ENCODE data around the gene PELI2.

PELI2 gene

DNA sequence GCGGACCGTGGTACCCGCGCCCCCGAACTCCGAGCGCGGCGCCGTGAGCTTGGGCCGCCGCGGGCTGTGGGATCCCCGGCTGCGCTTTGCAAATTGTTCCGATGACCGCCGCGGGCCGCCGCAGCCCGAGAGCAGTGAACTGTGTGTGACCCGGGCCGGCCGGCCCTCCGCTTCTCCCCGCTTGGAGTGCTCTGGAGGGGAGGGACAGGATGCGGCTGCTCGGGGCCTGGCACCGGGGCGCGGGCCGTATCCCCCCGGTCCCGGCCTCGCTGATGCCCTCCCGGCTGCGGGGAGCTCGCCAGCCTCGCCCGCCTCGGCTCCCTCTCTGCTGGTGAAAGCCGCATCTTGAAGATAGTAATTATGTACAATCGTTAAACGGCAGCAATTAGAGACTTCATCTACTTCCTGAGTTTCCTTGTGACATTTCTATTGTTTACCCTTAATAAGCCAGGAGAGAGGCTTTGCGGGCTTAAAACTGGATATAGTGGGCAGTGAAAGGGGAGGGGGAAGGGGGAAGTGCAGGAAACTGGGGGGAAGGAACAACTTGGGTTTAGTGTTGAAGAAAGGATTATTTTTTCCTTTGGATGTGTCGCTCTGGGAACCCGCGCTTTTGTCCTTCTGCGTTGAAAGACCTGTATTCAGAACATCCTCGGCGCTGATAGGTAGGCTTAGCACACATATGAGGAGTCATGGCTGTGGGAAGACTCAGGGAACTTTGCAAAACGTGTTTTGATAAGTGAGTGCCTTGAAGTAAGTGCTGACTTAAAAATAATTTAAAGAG is 1.2 kb downstream of the PELI2 start:
- no peak overlapping the region for H3K27ac ChIP-seq
- no peak for TF ChIP-seq ZFX (IDR thresholded peaks at IDR 0.05; ENCODE audit: borderline replicate concordance)

DNA sequence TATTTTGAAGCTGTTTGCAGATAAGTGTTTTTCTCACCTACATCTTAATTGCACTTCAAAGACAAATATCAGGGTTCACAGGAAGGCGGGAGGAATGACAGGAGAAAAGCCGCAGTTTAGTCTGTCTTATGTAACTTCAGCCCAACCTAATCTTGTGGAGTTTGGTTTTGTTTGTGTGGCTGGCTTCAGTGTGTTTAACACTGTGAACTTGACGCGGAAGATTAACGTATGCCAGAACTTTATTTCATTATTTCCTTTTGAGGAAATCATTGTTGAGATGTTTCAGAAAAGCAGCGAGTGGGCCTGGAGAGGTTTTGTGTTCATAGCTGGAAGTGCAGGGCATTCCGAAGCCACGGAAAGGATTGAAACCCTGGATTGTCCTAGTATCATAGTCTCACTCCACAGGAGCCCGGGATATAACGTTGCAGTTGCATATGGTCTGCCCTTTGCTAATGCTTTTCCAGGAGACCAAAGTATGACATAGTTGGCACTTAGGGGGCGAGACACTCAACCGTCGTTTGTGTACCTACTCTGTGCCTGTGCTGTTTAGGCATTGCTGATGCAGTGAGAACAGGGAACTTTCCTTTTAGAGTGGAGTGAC is 2.0 kb downstream of the PELI2 start:
- H3K27ac ChIP-seq, result no peak overlapping the region
- TF ChIP-seq, protein P1, sequence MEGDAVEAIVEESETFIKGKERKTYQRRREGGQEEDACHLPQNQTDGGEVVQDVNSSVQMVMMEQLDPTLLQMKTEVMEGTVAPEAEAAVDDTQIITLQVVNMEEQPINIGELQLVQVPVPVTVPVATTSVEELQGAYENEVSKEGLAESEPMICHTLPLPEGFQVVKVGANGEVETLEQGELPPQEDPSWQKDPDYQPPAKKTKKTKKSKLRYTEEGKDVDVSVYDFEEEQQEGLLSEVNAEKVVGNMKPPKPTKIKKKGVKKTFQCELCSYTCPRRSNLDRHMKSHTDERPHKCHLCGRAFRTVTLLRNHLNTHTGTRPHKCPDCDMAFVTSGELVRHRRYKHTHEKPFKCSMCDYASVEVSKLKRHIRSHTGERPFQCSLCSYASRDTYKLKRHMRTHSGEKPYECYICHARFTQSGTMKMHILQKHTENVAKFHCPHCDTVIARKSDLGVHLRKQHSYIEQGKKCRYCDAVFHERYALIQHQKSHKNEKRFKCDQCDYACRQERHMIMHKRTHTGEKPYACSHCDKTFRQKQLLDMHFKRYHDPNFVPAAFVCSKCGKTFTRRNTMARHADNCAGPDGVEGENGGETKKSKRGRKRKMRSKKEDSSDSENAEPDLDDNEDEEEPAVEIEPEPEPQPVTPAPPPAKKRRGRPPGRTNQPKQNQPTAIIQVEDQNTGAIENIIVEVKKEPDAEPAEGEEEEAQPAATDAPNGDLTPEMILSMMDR (IDR thresholded peaks at IDR 0.05), result no peak
- no peak for TF ChIP-seq ZFX (IDR thresholded peaks at IDR 0.05; ENCODE audit: borderline replicate concordance)

DNA sequence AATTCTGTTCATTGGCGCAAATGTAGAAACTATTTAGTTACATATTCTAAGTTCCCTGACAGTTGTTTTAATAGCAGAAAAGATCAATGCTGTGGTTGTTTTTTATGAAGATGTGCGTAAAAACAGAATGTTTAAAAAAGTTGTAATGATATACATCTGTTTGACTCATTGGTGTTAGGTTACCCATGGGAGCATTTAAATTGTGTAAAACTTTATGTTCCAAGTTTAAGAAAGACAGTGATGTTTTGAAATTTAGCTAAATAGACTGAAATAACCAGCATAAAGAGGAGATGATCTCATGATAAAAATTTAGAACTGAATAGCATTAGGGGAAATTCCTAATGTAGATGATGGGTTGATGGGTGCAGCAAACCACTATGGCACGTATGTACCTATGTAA is 3.6 kb downstream of the PELI2 start:
- H3K27ac ChIP-seq, result no peak overlapping the region
- TF ChIP-seq, protein P1 (IDR thresholded peaks at IDR 0.05), result no peak
- TF ChIP-seq ZFX (IDR thresholded peaks at IDR 0.05; ENCODE audit: borderline replicate concordance), result no peak

DNA sequence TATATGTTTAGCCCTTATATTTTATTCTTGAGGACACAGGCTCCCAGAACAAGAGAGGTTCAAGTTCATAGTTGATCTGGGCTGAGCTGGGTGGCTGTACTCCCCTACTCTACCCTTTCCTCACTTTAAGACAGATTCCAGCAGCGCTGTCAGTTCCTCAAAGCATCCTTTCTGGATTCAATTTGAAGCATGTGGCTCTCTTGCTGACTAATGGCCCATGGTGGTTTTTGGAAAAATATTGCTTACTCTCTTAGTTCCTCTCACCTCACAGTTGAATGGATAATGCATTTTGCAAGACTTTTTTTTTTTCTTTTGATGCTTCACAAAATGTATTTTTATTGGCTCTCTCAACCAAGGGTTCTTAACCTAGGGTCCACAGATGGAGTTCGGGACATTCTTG is 4.1 kb downstream of the PELI2 start:
- TF ChIP-seq ZFX (IDR thresholded peaks at IDR 0.05; ENCODE audit: borderline replicate concordance), result no peak
- TF ChIP-seq, protein P1 (IDR thresholded peaks at IDR 0.05), result no peak
- H3K27ac ChIP-seq, result no peak overlapping the region

DNA sequence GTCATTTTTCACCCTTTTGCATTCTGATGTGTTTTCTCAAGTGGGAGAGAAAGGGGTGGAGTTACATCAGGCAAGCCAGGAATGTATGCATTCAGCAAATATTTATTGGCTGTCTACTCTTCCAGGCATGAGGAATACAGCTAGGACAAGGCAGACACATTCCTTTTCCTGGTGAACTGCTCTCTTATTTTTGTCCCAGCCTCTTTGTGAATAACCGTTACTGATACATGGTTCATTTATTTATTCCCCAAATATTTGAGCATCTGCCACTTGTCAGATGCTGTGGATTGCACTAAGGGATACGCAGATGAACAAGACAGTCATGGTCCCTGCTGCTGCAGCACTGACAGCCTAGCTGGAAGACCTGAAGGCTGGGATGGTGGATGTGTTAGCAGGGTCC is 6.1 kb downstream of the PELI2 start:
- TF ChIP-seq ZFX (IDR thresholded peaks at IDR 0.05; ENCODE audit: borderline replicate concordance), result no peak
- TF ChIP-seq, protein P1 (IDR thresholded peaks at IDR 0.05), result no peak
- no peak overlapping the region for H3K27ac ChIP-seq

DNA sequence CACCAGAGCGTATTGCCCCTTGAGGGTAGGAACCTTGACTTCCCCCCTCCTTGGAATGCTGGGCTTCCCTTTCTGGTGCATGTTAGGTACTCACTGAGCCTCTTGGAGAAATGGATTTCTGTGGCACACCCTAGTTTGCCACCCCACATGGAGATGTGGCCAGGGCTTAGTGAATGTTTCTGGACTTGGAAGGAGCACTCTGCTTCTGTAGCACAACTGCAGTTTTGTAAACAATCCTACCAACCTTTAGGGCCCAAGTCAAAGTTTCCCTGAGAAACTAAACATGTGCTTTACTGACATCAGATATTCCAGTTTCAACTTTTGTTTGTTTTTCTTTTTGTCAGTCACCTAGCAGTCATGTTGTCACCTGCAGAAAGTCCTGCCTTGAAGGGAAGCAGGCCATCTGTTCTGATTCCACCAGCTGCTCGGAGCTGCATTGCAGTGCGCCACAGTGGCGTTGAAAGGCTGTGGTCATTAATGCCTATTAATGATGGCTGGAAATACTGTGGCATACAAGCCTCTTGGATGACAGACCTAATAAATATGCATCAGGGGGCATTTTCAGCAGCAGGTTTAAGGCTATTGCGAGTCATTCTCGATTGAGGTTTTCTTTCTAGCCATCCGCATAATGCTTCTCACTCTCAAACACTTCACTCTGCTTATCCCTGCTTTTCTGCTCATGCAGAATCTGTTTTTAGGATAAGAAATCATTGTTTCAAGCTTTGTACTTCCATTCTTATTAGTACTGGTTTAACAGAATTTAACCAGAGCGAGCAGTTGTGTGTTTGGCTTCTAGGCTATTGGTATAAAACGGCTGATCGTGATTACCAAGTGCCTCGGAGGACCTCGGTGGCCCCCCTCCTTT is 7.8 kb downstream of the PELI2 start:
- no peak overlapping the region for H3K27ac ChIP-seq
- TF ChIP-seq ZFX (IDR thresholded peaks at IDR 0.05; ENCODE audit: borderline replicate concordance), result no peak
- TF ChIP-seq, protein P1 (IDR thresholded peaks at IDR 0.05), result no peak

DNA sequence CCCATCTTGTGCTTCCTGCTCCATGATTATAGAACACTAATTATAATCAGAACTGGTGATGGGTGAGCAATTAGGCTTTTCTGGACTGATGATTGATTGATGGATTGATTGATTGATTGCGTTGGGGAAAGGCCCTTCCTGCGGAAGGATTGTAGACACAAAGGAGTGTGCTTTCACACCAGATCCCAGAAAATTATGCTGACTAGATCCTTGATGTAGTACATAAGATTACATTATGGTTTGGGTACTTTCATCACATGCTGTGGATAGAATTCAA is 8.4 kb downstream of the PELI2 start:
- no peak for TF ChIP-seq ZFX (IDR thresholded peaks at IDR 0.05; ENCODE audit: borderline replicate concordance)
- TF ChIP-seq, protein P1 (IDR thresholded peaks at IDR 0.05), result no peak

More for the DNA sequence above, 8.4 kb downstream of the PELI2 start:
- H3K27ac ChIP-seq, result no peak overlapping the region

Data from 22Rv1 (cell line).